Endodermal cell (in vitro differentiated cells): Measurements from ENCODE around the gene LZTR1. TPM values are rescaled to one million over a fixed set of nuclear protein-coding genes. Genes with fewer than 3 reads are reported as not detected.
A peak's percentile ranks its signal among the peaks of the same experiment; 100 is the strongest.

Experiments used
- DNase-seq: peaks from one replicate; pipeline ENCODE4 v3.0.0-alpha.2; 2017
- H3K27ac ChIP-seq: 2 replicates; pipeline ENCODE4 v1.5.1; 2013; ENCODE audit warnings: mild to moderate bottlenecking, low read depth, low read length, moderate library complexity
- H3K27me3 ChIP-seq: 2 replicates; pipeline ENCODE4 v1.6.1; 2013; ENCODE audit warnings: mild to moderate bottlenecking, low read length, moderate library complexity; ENCODE audit not compliant: insufficient read depth, control insufficient read depth, poor library complexity, severe bottlenecking
- H3K36me3 ChIP-seq: 2 replicates; pipeline ENCODE4 v1.7.0; 2013; ENCODE audit warnings: mild to moderate bottlenecking, low read length, moderate library complexity; ENCODE audit not compliant: control insufficient read depth, insufficient read depth
- H3K4me1 ChIP-seq: one replicate; pipeline ENCODE4 v1.7.0; 2013; ENCODE audit warnings: low read length; ENCODE audit not compliant: control insufficient read depth, insufficient read depth
- H3K4me3 ChIP-seq: 2 replicates; pipeline ENCODE4 v1.5.1; 2013; ENCODE audit warnings: mild to moderate bottlenecking, low read length, moderate library complexity
- H3K9ac ChIP-seq: 2 replicates; pipeline ENCODE4 v1.6.1; 2013; ENCODE audit warnings: mild to moderate bottlenecking, low read length, moderate library complexity; ENCODE audit not compliant: poor library complexity, severe bottlenecking; ENCODE audit errors: extremely low read depth
- H3K9me3 ChIP-seq: 2 replicates; pipeline ENCODE4 v1.6.1; 2013; ENCODE audit warnings: mild to moderate bottlenecking, low read length, moderate library complexity; ENCODE audit not compliant: control insufficient read depth
- H3K27ac Mint-ChIP-seq: 2 replicates; pipeline ENCODE4 v1.8.0; 2020; ENCODE audit warnings: mixed read lengths
- H3K27me3 Mint-ChIP-seq: 2 replicates; pipeline ENCODE4 v1.8.0; 2021; ENCODE audit warnings: mild to moderate bottlenecking, mixed read lengths; ENCODE audit not compliant: insufficient read depth
- H3K36me3 Mint-ChIP-seq: 2 replicates; pipeline ENCODE4 v1.8.0; 2020; ENCODE audit warnings: low read depth, mixed read lengths
- H3K4me1 Mint-ChIP-seq: 2 replicates; pipeline ENCODE4 v1.8.0; 2020; ENCODE audit warnings: mixed read lengths
- H3K4me3 Mint-ChIP-seq: 2 replicates; pipeline ENCODE4 v1.8.0; 2020; ENCODE audit warnings: mild to moderate bottlenecking, moderate library complexity, mixed read lengths
- H3K9me3 Mint-ChIP-seq: 2 replicates; pipeline ENCODE4 v1.8.0; 2020; ENCODE audit warnings: mild to moderate bottlenecking, mixed read lengths
- WGBS, 2 experiments: methylation state at CpG; one replicate each; pipeline versions ENCODE4 v1.1.5 to v1.1.7; 2013; ENCODE audit warnings: missing lambda C conversion rate in 2 of 2, mixed read lengths in 1 of 2; ENCODE audit not compliant: insufficient coverage in 1 of 2, insufficient read length in 1 of 2; 5-methylcytosine and 5-hydroxymethylcytosine counted together
- total RNA-seq, 2 donors: library from RNA; stranded (reverse); fragmentation: NEBNext Ultra II Directional in 1 of 2; extraction: Animal tissue kit (Norgen Biotek cat#: 25700) in 1 of 2; gene quantifications; 2 replicates in 1 of 2; 3 replicates in 1 of 2; pipeline ENCODE4 v1.2.1, GENCODE V29; 2021
- TF ChIP-seq, protein P1 (sequence below): fragments of 200-600 bp; sonication (generic); conservative IDR thresholded peaks from 2 replicates; pipeline ENCODE4 v1.5.0; 2021; ENCODE audit warnings: antibody characterized with exemption, mild to moderate bottlenecking

Gene LZTR1
- total RNA-seq, 2 donors from 2014 or later, result 56.5 to 73.2 TPM

DNA sequence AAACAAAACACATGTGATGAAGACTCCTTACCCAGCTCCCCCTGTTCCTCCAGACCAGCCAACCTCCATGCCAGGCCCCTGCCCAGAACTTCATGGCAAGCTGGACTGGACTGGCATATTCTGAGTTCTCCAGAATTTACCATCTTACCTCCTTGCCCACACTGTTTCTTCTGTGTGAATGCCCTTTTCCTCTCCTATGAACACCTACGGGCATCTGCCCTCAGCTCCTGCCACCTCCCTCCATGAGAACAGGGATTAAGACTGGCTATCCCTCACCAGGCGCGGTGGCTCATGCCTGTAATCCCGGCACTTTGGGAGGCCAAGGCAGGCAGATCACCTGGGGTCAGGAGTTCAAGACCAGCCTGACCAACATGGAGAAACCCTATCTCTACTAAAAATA is 21.5 kb upstream of the LZTR1 start:
- DNase-seq, result no peak
- H3K9me3 Mint-ChIP-seq, result no peaks in the 10 kb centered on the region
- no peak overlapping the region for H3K27ac Mint-ChIP-seq
- no peaks in the 10 kb centered on the region for H3K36me3 Mint-ChIP-seq
- Histone ChIP-seq H3K27ac (no peak overlapping the region), H3K36me3 (no peaks in the 10 kb centered on the region), H3K9me3 (no peaks in the 10 kb centered on the region), H3K4me3 (no peak overlapping the region), H3K4me1 (no peaks in the 10 kb centered on the region), H3K27me3 (peaks cover 33% of the 10 kb centered on the region), H3K9ac (no peak overlapping the region)
- WGBS, 2 experiments, result 92% methylated on average over 4 of the region's 4 CpGs; no CpG with 5 or more reads in 1 of the 2 experiments
- TF ChIP-seq, protein P1, sequence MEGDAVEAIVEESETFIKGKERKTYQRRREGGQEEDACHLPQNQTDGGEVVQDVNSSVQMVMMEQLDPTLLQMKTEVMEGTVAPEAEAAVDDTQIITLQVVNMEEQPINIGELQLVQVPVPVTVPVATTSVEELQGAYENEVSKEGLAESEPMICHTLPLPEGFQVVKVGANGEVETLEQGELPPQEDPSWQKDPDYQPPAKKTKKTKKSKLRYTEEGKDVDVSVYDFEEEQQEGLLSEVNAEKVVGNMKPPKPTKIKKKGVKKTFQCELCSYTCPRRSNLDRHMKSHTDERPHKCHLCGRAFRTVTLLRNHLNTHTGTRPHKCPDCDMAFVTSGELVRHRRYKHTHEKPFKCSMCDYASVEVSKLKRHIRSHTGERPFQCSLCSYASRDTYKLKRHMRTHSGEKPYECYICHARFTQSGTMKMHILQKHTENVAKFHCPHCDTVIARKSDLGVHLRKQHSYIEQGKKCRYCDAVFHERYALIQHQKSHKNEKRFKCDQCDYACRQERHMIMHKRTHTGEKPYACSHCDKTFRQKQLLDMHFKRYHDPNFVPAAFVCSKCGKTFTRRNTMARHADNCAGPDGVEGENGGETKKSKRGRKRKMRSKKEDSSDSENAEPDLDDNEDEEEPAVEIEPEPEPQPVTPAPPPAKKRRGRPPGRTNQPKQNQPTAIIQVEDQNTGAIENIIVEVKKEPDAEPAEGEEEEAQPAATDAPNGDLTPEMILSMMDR, result no peak
- peaks cover 8% of the 10 kb centered on the region for H3K4me1 Mint-ChIP-seq
- peaks cover 50% of the 10 kb centered on the region for H3K27me3 Mint-ChIP-seq
- H3K4me3 Mint-ChIP-seq, result no peak overlapping the region

DNA sequence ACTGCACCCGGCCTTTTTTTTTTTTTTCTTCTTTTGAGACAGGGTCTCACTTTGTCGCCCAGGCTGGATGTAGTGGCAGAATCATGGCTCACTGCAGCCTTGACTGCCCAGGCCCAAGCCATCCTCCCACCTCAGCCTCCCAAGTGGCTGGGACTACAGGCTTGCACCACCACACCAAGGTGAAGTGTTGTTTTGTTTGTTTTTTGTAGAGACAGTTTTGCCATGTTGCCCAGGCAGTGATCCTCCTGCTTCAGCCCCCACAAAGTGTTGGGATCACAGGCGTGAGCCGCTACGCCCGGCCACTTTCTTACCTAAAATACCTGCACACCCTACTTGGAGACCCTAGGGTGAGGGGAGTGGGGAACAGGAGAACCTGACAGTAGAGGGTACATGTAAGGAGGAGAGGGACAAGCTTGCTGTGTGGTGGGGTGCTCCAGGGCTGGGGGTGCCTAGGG is 19.6 kb upstream of the LZTR1 start:
- no peak overlapping the region for H3K4me3 Mint-ChIP-seq
- H3K9ac ChIP-seq, result no peak overlapping the region
- DNase-seq, result no peak
- no peaks in the 10 kb centered on the region for H3K36me3 Mint-ChIP-seq
- peaks cover 52% of the 10 kb centered on the region for H3K27me3 ChIP-seq
- peaks cover 6% of the 10 kb centered on the region for H3K4me1 Mint-ChIP-seq
- H3K36me3 ChIP-seq, result no peaks in the 10 kb centered on the region
- H3K4me1 ChIP-seq, result no peaks in the 10 kb centered on the region
- no peak overlapping the region for H3K27ac Mint-ChIP-seq
- H3K27me3 Mint-ChIP-seq, result peaks cover 63% of the 10 kb centered on the region
- no peaks in the 10 kb centered on the region for H3K9me3 ChIP-seq
- no peak overlapping the region for H3K4me3 ChIP-seq
- WGBS, 2 experiments, result 95% methylated on average over 6 of the region's 6 CpGs; no CpG with 5 or more reads in 1 of the 2 experiments
- H3K9me3 Mint-ChIP-seq, result no peaks in the 10 kb centered on the region
- TF ChIP-seq, protein P1, result no peak
- no peak overlapping the region for H3K27ac ChIP-seq

DNA sequence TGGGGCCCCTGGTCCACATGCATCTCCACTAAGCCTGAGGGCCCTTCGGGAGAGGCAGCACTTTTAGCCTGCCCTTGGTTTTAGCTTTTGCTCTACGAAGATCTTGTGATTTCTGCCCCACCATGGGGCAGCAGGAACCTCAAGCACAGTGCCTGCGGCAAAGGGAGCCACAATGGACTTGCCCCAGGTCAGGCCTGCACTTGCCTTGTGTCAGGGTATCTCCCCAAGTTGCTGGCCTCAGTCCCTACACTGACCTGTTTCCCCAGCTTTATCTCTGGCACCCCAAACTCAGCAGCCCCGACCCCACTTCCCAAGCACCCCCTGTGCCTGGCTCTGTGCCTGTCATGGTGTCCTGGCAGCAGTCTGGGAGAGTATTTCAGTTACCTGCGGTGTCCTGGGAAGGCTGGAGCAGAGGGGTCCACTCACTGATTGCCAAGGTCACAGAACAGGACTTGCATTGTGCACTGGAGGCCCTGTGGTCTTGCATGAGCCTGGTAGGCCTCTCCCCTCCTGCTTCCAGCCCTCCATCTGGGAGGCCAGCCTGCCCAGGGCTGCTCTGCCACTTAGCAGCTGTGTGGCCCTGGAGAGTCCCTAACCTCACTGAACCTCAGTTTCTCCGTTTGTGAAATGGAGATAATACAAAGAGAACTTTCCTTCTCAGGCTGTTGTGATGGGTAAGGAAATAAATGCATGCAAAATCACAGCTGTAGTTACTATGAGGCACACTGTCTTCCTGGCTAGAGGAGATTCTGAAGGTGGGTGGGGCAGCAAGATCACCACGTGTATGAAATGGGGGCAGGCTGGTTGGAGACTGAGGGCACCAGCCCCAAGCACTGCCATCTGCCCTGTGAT is 18.7 kb upstream of the LZTR1 start:
- Histone ChIP-seq H3K9ac (no peak overlapping the region), H3K4me1 (peaks cover 4% of the 10 kb centered on the region), H3K9me3 (no peaks in the 10 kb centered on the region), H3K27me3 (peaks cover 58% of the 10 kb centered on the region), H3K4me3 (no peak overlapping the region), H3K27ac (no peak overlapping the region), H3K36me3 (no peaks in the 10 kb centered on the region)
- TF ChIP-seq, protein P1, result no peak
- Mint-ChIP-seq H3K9me3 (no peaks in the 10 kb centered on the region), H3K4me1 (peaks cover 6% of the 10 kb centered on the region), H3K27me3 (peaks cover 66% of the 10 kb centered on the region), H3K4me3 (peak overlapping the region; percentile 52), H3K27ac (no peak overlapping the region), H3K36me3 (no peaks in the 10 kb centered on the region)
- no peak for DNase-seq
- 82 to 84% methylated on average over 5 to 7 of the region's 7 CpGs for WGBS, 2 experiments
